GM19193 (cell line): ENCODE results near the gene SPPL3.

Experiments used
- POLR2A ChIP-seq: IDR thresholded peaks from 4 replicates; pipeline ENCODE4 v1.6.1; 2011; ENCODE audit not compliant: insufficient read depth, insufficient read length; ENCODE audit errors: extremely low read depth

Gene SPPL3

GRCh38 chr12:120766566-120766965 is 137.6 kb downstream of the SPPL3 start:
- no peak for TF ChIP-seq POLR2A

GRCh38 chr12:120764816-120765215 is 139.3 kb downstream of the SPPL3 start:
- no peak for TF ChIP-seq POLR2A

- TF ChIP-seq POLR2A = no peak
These were observed 140.9 kb downstream of the SPPL3 start for GRCh38 chr12:120763250-120763649.

- TF ChIP-seq POLR2A = no peak
These were observed 142.1 kb downstream of the SPPL3 start for GRCh38 chr12:120762086-120762485.

GRCh38 chr12:120761519-120761934 is 142.6 kb downstream of the SPPL3 start:
- TF ChIP-seq POLR2A = no peak

GRCh38 chr12:120760349-120761254 is 143.6 kb downstream of the SPPL3 start:
- no peak for TF ChIP-seq POLR2A

GRCh38 chr12:120759591-120760348 is 144.4 kb downstream of the SPPL3 start:
- TF ChIP-seq POLR2A = no peak

GRCh38 chr12:120758798-120759590 is 145.2 kb downstream of the SPPL3 start:
- TF ChIP-seq POLR2A = no peak

- no peak for TF ChIP-seq POLR2A
These were observed 146.2 kb downstream of the SPPL3 start for GRCh38 chr12:120757949-120758348.

- no peak for TF ChIP-seq POLR2A
These were observed 146.9 kb downstream of the SPPL3 start for GRCh38 chr12:120757226-120757742.

- no peak for TF ChIP-seq POLR2A
These were observed 148.9 kb downstream of the SPPL3 start for GRCh38 chr12:120755269-120755668.

- TF ChIP-seq POLR2A = no peak
These were observed 149.4 kb downstream of the SPPL3 start for GRCh38 chr12:120754792-120755191.

GRCh38 chr12:120751389-120751788 is 152.8 kb downstream of the SPPL3 start:
- TF ChIP-seq POLR2A = no peak

GRCh38 chr12:120750806-120751205 is 153.4 kb downstream of the SPPL3 start:
- no peak for TF ChIP-seq POLR2A

GRCh38 chr12:120749256-120749655 is 154.9 kb downstream of the SPPL3 start:
- no peak for TF ChIP-seq POLR2A
